HL-60 (cell line): ENCODE measurements around the gene PIGC.

ENCODE experiments used
- CTCF ChIP-seq: IDR thresholded peaks from one replicate; pipeline ENCODE4 v1.5.1; 2011; ENCODE audit warnings: low read length, control low read depth, inconsistent platforms; ENCODE audit not compliant: insufficient read depth
- GABPA ChIP-seq: IDR thresholded peaks from 2 replicates; pipeline ENCODE4 v1.6.1; 2012; ENCODE audit warnings: low read depth
- POLR2AphosphoS5 ChIP-seq: IDR thresholded peaks from 2 replicates; pipeline ENCODE4 v1.6.1; 2012; ENCODE audit warnings: low read depth
- REST ChIP-seq: IDR thresholded peaks from 2 replicates; pipeline ENCODE4 v1.6.1; 2012; ENCODE audit warnings: low read depth; ENCODE audit not compliant: insufficient replicate concordance
- SPI1 ChIP-seq: IDR thresholded peaks from 2 replicates; pipeline ENCODE4 v1.6.1; 2012; ENCODE audit warnings: low read depth, mild to moderate bottlenecking, borderline replicate concordance

DNA sequence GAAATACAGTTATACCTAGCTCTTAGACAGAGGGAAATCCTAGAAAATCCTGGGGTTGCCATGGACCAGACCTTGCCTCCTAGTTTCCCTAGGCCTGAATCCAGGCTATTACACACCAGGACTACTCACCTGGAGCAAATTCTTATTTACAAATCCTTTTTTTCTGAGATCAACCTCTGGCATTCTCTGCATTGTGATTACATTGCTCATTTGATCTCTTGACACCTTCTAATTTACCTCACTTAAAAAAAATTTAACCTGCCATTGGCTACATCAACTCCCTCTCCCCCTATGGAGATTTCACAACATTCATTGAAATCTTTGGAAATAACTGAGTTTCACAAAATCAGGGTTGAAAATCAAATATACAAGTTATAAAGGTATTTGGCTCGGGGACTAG lies 26.3 kb downstream of the PIGC start:
- no peak for TF ChIP-seq CTCF
- no peak for TF ChIP-seq GABPA
- TF ChIP-seq POLR2AphosphoS5 = no peak
- TF ChIP-seq SPI1 = no peak
- TF ChIP-seq REST = no peak
